Kidney (tissue), 14 donors: ENCODE measurements around the gene ETNK1. TPM values are rescaled to one million over a fixed set of nuclear protein-coding genes. Genes with fewer than 3 reads are reported as not detected.
A peak's percentile ranks its signal among the peaks of the same experiment; 100 is the strongest.

Experiments used
- DNase-seq, 5 donors: peaks; one replicate each; pipeline ENCODE4 v3.0.0-alpha.2; 2013 to 2020
- FAIRE-seq: peaks from 2 replicates; lab custom pipeline; 2012; peaks lifted over from hg19 to GRCh38; lab: Jason Lieb, UNC
- H3K27ac ChIP-seq, 2 donors: one replicate each; pipeline ENCODE4 v1.7.0; 2013; ENCODE audit warnings: low read depth in 2 of 2, low read length in 2 of 2, inconsistent platforms in 1 of 2
- H3K27me3 ChIP-seq: one replicate; pipeline ENCODE4 v1.7.1; 2013; ENCODE audit warnings: low read length, inconsistent platforms; ENCODE audit not compliant: control insufficient read depth, insufficient read depth
- H3K36me3 ChIP-seq, 3 donors: one replicate each; pipeline versions ENCODE4 v1.7.0 to v1.7.1; 2013; ENCODE audit warnings: low read length in 3 of 3, control low read depth in 1 of 3, inconsistent platforms in 1 of 3; ENCODE audit not compliant: insufficient read depth in 3 of 3, control insufficient read depth in 2 of 3
- H3K4me1 ChIP-seq, 3 donors: one replicate each; pipeline versions ENCODE4 v1.7.0 to v1.7.1; 2013; ENCODE audit warnings: low read length in 3 of 3, inconsistent platforms in 1 of 3, low read depth in 1 of 3; ENCODE audit not compliant: control insufficient read depth in 2 of 3, insufficient read depth in 2 of 3
- H3K4me3 ChIP-seq, 3 donors: one replicate each; pipeline versions ENCODE4 v1.7.0 to v1.8.1; 2013; ENCODE audit warnings: low read length in 3 of 3, control low read depth in 1 of 3, inconsistent platforms in 1 of 3
- H3K9ac ChIP-seq, 3 donors: one replicate each; pipeline versions ENCODE4 v1.7.0 to v1.7.1; 2013; ENCODE audit warnings: low read length in 3 of 3, control low read depth in 1 of 3, inconsistent platforms in 1 of 3
- H3K9me3 ChIP-seq, 3 donors: one replicate each; pipeline versions ENCODE4 v1.7.0 to v1.7.1; 2013; ENCODE audit warnings: low read length in 3 of 3, control low read depth in 1 of 3, inconsistent platforms in 1 of 3; ENCODE audit not compliant: control insufficient read depth in 2 of 3, insufficient read depth in 1 of 3
- CTCF ChIP-seq: IDR thresholded peaks from 3 replicates; pipeline ENCODE4 v1.5.1; 2012; ENCODE audit warnings: mild to moderate bottlenecking, moderate library complexity, borderline replicate concordance; ENCODE audit not compliant: insufficient read depth; ENCODE audit errors: extremely low read depth
- intact Hi-C: fragments of 100-400 bp; cut with DNase I; formaldehyde crosslinking; loops from one replicate; pipeline ENCODE4 v1.11.1; 2022
- polyA plus RNA-seq: library from polyadenylated mRNA; stranded (reverse); fragments of 350-450 nt; fragmentation: Illumina TruSeq; extraction: RNeasy Lipid Tissue Mini Kit (QIAGEN cat#74804); gene quantifications from one replicate; pipeline ENCODE4 v1.2.3, GENCODE V29; 2014; ENCODE audit warnings: low read depth, low replicate concordance; ENCODE audit not compliant: insufficient read depth
- total RNA-seq: library from RNA; stranded (reverse); fragmentation: NEBNext Ultra II Directional; extraction: Animal tissue kit (Norgen Biotek cat#: 25700); gene quantifications from one replicate; pipeline ENCODE4 v1.2.1, GENCODE V29; 2021
- donor health status: control.
- donor health status: control.
- donor health status: control.
- donor health status: control.
- donor health status: control.
- donor health status: DM: yes; HTN: yes; CAD: no.
- donor health status: Normal renal cell carcinoma (clear cell type).

ETNK1 gene
- total and polyA plus RNA-seq, 2 donors from 2014 or later: 12.7 to 83.4 TPM

- H3K27me3 ChIP-seq: no peaks in the 10 kb centered on the region
- DNase-seq (no peak), FAIRE-seq (no peak)
- no peak overlapping the region for H3K4me3 ChIP-seq
- no peak for TF ChIP-seq CTCF
- peaks cover 0 to 6% (median 0%) of the 10 kb centered on the region in 3 donors for H3K9me3 ChIP-seq
- no peak overlapping the region for H3K9ac ChIP-seq
- H3K4me1 ChIP-seq: no peaks in the 10 kb centered on the region
- H3K27ac ChIP-seq: no peak overlapping the region
- intact Hi-C loops: no loop called here
- no peaks in the 10 kb centered on the region for H3K36me3 ChIP-seq
These were observed 8.9 kb upstream of the ETNK1 start for GRCh38 chr12:22615963-22616501.

GRCh38 chr12:22617630-22618029, 7.3 kb upstream of the ETNK1 start:
- no peaks in the 10 kb centered on the region for H3K27me3 ChIP-seq
- H3K4me1 ChIP-seq: no peaks in the 10 kb centered on the region
- no peak overlapping the region for H3K9ac ChIP-seq
- no peak overlapping the region for H3K27ac ChIP-seq
- peaks cover 0 to 3% (median 0%) of the 10 kb centered on the region in 3 donors for H3K9me3 ChIP-seq
- no peak overlapping the region for H3K4me3 ChIP-seq
- intact Hi-C loops: no loop called here
- DNase-seq (no peak), FAIRE-seq (no peak)
- no peak for TF ChIP-seq CTCF
- H3K36me3 ChIP-seq: no peaks in the 10 kb centered on the region

GRCh38 chr12:22624548-22624869, 462 bp upstream of the ETNK1 start:
- FAIRE-seq (no peak), DNase-seq (no peak)
- peak overlapping the region; percentile 98 to 99 for H3K27ac ChIP-seq
- peak overlapping the region; percentile 61 to 84 (median 70) for H3K4me3 ChIP-seq
- peaks cover 0 to 7% (median 2%) of the 10 kb centered on the region in 3 donors for H3K4me1 ChIP-seq
- H3K9ac ChIP-seq: peak overlapping the region in 2 of 3 donors; percentile 42 to 89
- no peak for TF ChIP-seq CTCF
- intact Hi-C loops: no loop called here
- H3K27me3 ChIP-seq: no peaks in the 10 kb centered on the region
- no peaks in the 10 kb centered on the region for H3K36me3 ChIP-seq
- no peaks in the 10 kb centered on the region for H3K9me3 ChIP-seq
